RWPE2 (cell line): ENCODE measurements around the gene UCN.

Source experiments
- ATAC-seq: fragments of 200-7000 bp; cut with Tn5 transposase; 3 replicates; pipeline ENCODE4 v1.9.1; 2021; ENCODE audit warnings: low read depth
- DNase-seq: peaks from one replicate; pipeline ENCODE4 v3.0.0-alpha.2; 2020; ENCODE audit warnings: low spot score
- H3K27ac ChIP-seq: fragments of 450-650 bp; 2 replicates; pipeline ENCODE4 v1.5.1; 2017; ENCODE audit warnings: mild to moderate bottlenecking; ENCODE audit not compliant: poor library complexity, severe bottlenecking
- H3K27me3 ChIP-seq: fragments of 250-450 bp; sonication (Bioruptor Pico); 2 replicates; pipeline ENCODE4 v1.5.1; 2021; ENCODE audit warnings: mild to moderate bottlenecking, moderate library complexity; ENCODE audit not compliant: insufficient read depth, poor library complexity, severe bottlenecking
- H3K36me3 ChIP-seq: fragments of 250-450 bp; sonication (Bioruptor Pico); 2 replicates; pipeline ENCODE4 v1.5.1; 2020; ENCODE audit warnings: low read depth, mild to moderate bottlenecking, moderate library complexity
- H3K4me1 ChIP-seq: fragments of 250-450 bp; sonication (Bioruptor Pico); 2 replicates; pipeline ENCODE4 v1.5.1; 2021; ENCODE audit warnings: mild to moderate bottlenecking, moderate library complexity; ENCODE audit not compliant: insufficient read depth, poor library complexity, severe bottlenecking
- H3K4me3 ChIP-seq: fragments of 250-450 bp; sonication (Bioruptor Pico); 2 replicates; pipeline ENCODE4 v1.5.1; 2021; ENCODE audit warnings: mild to moderate bottlenecking, moderate library complexity; ENCODE audit not compliant: severe bottlenecking
- H3K9me3 ChIP-seq: fragments of 250-450 bp; sonication (Bioruptor Pico); 2 replicates; pipeline ENCODE4 v1.5.1; 2021; ENCODE audit warnings: mild to moderate bottlenecking, moderate library complexity; ENCODE audit not compliant: severe bottlenecking
- TF ChIP-seq, protein P1 (sequence below): fragments of 450-650 bp; IDR thresholded peaks from one replicate; pipeline ENCODE4 v1.5.1; 2017; ENCODE audit warnings: mild to moderate bottlenecking, moderate library complexity; ENCODE audit not compliant: poor library complexity, severe bottlenecking

The UCN gene

DNA sequence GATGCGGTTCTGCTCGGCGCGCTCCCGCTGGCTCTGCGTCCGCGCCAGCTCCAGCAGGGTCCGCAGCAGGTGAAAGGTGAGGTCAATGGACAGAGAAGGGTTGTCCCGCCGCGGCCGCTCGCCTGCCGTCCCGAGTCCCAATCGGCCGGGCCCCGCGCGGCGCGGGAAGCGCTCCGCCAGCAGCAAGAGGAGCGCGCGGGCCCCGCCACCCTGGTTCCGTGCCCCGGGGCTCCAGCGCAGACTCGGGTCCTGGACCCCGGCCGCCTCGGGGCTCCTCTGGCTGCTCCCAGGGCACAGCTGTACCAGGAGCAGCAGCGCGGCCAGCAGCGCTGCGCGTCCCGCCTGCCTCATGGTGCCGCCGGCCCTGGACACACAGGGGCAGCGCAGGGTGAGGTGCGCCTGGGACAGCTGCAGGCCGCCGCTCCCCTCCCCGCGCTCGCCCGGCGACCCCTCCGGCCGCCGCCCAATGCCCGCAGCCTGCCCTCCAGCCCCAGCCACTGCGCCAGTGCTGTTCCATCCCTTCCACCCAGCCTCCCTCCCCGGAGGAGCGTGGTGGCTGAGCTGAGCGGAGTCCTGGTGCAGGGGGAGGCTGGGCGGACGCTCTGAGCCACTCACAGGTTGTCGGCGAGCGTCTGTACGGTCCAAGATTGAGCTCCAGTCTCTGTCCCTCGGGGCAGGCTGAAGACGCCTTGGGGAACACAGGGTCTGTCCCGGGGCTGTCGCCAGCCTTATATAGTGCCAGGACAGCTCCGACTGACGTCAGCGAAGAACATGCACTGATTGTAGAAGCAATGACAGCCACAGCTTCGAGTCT is 493 bp downstream of the UCN start:
- H3K4me1 ChIP-seq = no peaks in the 10 kb centered on the region
- no peak overlapping the region for H3K27ac ChIP-seq
- H3K9me3 ChIP-seq = no peaks in the 10 kb centered on the region
- no peak overlapping the region for H3K4me3 ChIP-seq
- H3K27me3 ChIP-seq = peaks cover 46% of the 10 kb centered on the region
- TF ChIP-seq, protein P1, sequence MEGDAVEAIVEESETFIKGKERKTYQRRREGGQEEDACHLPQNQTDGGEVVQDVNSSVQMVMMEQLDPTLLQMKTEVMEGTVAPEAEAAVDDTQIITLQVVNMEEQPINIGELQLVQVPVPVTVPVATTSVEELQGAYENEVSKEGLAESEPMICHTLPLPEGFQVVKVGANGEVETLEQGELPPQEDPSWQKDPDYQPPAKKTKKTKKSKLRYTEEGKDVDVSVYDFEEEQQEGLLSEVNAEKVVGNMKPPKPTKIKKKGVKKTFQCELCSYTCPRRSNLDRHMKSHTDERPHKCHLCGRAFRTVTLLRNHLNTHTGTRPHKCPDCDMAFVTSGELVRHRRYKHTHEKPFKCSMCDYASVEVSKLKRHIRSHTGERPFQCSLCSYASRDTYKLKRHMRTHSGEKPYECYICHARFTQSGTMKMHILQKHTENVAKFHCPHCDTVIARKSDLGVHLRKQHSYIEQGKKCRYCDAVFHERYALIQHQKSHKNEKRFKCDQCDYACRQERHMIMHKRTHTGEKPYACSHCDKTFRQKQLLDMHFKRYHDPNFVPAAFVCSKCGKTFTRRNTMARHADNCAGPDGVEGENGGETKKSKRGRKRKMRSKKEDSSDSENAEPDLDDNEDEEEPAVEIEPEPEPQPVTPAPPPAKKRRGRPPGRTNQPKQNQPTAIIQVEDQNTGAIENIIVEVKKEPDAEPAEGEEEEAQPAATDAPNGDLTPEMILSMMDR = no peak
- ATAC-seq (peak; percentile 55), DNase-seq (no peak)
- no peaks in the 10 kb centered on the region for H3K36me3 ChIP-seq

DNA sequence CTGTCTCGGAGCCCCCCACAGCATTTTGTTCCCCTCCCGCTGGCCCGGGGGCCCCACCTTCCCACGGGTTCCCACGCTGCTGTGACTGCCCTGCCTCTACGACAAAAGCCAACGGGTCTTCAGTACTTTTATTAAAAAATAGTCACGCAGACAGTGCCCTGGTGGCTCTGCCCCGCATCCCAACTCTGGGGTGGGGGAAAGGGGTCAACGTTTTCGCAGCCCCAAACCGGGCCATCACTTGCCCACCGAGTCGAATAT is 1.0 kb downstream of the UCN start:
- ATAC-seq (no peak), DNase-seq (no peak)
- Histone ChIP-seq H3K4me1 (no peaks in the 10 kb centered on the region), H3K4me3 (no peak overlapping the region), H3K27ac (no peak overlapping the region), H3K27me3 (peaks cover 46% of the 10 kb centered on the region), H3K9me3 (no peaks in the 10 kb centered on the region), H3K36me3 (no peaks in the 10 kb centered on the region)
- TF ChIP-seq, protein P1 = no peak

DNA sequence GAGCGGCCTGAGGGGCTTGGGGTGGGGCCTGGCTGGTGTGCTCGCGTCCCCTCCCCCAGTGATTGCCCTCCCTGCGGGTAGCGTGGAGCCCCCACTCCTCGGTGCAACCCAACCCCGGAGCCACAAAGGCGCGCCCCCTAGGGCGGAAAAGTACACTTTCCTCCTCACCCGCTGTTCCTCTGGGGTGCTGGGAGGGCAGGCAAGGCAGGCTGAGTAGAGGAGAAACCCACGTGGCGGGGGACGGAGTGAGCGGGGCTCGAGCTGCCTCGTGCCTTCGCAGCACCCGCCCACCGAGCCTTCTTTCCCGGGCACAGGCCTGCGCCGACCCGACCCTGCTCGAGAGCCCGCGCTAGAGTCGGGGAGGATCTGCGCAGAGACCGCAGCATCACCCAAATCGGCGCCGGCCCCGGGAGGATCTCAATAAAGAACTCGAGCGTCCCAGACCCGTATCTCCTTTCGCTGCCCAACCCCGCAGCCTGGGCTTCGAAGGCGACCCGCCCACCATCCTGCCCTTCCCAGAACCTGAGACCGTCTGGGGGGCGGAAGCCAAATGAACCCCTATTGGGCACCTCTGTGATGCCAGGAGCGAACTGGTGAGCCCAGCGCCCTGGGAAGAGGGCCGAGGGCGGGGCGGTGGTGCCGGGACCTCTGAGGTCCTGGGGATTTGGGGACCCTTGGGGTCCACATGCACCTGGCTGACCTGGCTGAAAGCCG is 1.5 kb downstream of the UCN start:
- no peak overlapping the region for H3K27ac ChIP-seq
- no peaks in the 10 kb centered on the region for H3K9me3 ChIP-seq
- peak; percentile 18; the same call in 1 of the 3 replicates for ATAC-seq
- H3K36me3 ChIP-seq = no peaks in the 10 kb centered on the region
- TF ChIP-seq, protein P1 = no peak
- H3K4me3 ChIP-seq = no peak overlapping the region
- DNase-seq = peak; percentile 62
- no peaks in the 10 kb centered on the region for H3K4me1 ChIP-seq
- peaks cover 46% of the 10 kb centered on the region for H3K27me3 ChIP-seq

DNA sequence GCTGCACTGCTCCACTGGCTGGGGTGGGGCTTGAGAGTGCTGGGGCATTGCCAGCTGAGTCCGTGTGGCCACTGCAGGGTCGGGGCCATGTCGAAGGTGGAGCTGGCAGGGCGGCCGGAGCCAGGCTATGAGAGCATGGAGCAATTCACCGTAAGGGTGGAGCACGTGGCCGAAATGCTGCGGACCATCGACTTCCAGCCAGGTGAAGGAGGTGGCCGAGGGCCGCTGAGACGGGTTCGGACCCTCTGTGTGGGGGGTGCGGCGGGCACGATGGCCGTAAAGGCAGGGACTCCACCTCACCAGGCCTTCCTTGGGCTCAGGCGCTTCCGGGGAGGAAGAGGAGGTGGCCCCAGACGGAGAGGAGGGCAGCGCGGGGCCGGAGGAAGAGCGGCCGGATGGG is 2.1 kb downstream of the UCN start:
- Histone ChIP-seq H3K4me1 (no peaks in the 10 kb centered on the region), H3K27ac (no peak overlapping the region), H3K4me3 (no peak overlapping the region), H3K27me3 (peaks cover 46% of the 10 kb centered on the region), H3K36me3 (no peaks in the 10 kb centered on the region), H3K9me3 (no peaks in the 10 kb centered on the region)
- DNase-seq (peak; percentile 64), ATAC-seq (no peak)
- TF ChIP-seq, protein P1 = no peak

DNA sequence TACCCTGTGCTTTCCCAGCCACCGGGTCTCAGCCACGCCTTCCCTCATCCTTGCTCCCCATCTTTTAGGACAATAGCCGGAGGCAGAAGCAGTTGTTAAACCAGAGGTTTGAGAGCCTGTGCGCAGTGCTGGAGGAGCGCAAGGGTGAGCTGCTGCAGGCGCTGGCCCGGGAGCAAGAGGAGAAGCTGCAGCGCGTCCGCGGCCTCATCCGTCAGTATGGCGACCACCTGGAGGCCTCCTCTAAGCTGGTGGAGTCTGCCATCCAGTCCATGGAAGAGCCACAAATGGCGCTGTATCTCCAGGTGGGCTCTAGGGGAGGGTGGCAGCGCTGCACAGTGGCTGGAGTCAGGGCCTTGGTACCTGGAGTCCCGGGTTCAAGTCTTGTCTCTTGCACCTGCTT is 2.7 kb downstream of the UCN start:
- no peak for ATAC-seq

More for the DNA sequence above, 2.7 kb downstream of the UCN start:
- no peak for DNase-seq
- TF ChIP-seq, protein P1 = no peak
- Histone ChIP-seq H3K4me3 (no peak overlapping the region), H3K27me3 (peaks cover 46% of the 10 kb centered on the region), H3K9me3 (no peaks in the 10 kb centered on the region), H3K36me3 (no peaks in the 10 kb centered on the region), H3K27ac (no peak overlapping the region), H3K4me1 (no peaks in the 10 kb centered on the region)
